Measurements from ENCODE around the gene NKAIN2.

The NKAIN2 gene

GRCh38 chr6:124487623-124488431 lies 684.2 kb downstream of the NKAIN2 start:
- no peak overlapping the region for H2BK12ac ChIP-seq (ENCODE audit: low read length)
- no peak overlapping the region for H4K8ac ChIP-seq (ENCODE audit: low read depth, low read length)
- no peaks in the 10 kb centered on the region for H3K27me3 ChIP-seq (ENCODE audit: control insufficient read depth in 3 of 3, insufficient read depth in 3 of 3, low read depth in 1 of 3, low read length in 3 of 3)
- no peak overlapping the region for H3K4ac ChIP-seq (ENCODE audit: low read length)
- H2BK5ac ChIP-seq (ENCODE audit: low read length) = no peak overlapping the region
- H3K18ac ChIP-seq (ENCODE audit: low read length) = no peak overlapping the region
- no CpG with 5 or more reads among the region's 4 CpGs for WGBS, 2 donors (ENCODE audit: extremely low coverage in 2 of 2, insufficient read length in 2 of 2, insufficient replicate concordance in 1 of 2)
- H3K79me1 ChIP-seq (ENCODE audit: low read depth, low read length) = no peaks in the 10 kb centered on the region
- H2BK15ac ChIP-seq (ENCODE audit: low read length) = no peak overlapping the region
- H3K14ac ChIP-seq (ENCODE audit: low read length) = no peak overlapping the region
- no peak for DNase-seq (ENCODE audit: low spot score)
- H4K91ac ChIP-seq (ENCODE audit: low read depth, low read length, poor library complexity) = no peak overlapping the region
- H3K9me3 ChIP-seq (replicated peaks in 1 of 2; ENCODE audit: control insufficient read depth in 2 of 2, insufficient read depth in 1 of 2, low read depth in 1 of 2, low read length in 2 of 2) = no peaks in the 10 kb centered on the region
- no peak overlapping the region for H3K23ac ChIP-seq (ENCODE audit: low read depth, low read length, poor library complexity)
- no peak overlapping the region for H3K4me3 ChIP-seq (ENCODE audit: low read length in 2 of 2)
- H3K36me3 ChIP-seq (replicated peaks in 1 of 2; ENCODE audit: control insufficient read depth in 2 of 2, insufficient read depth in 2 of 2, low read length in 2 of 2) = no peaks in the 10 kb centered on the region
- H3K4me1 ChIP-seq (ENCODE audit: control insufficient read depth in 2 of 2, insufficient read depth in 1 of 2, low read depth in 1 of 2, low read length in 2 of 2) = no peaks in the 10 kb centered on the region
- no peak overlapping the region for H3K4me2 ChIP-seq (ENCODE audit: insufficient read depth, low read length, poor library complexity, severe bottlenecking)
- no peak overlapping the region for H3K27ac ChIP-seq (replicated peaks; ENCODE audit: low read length)
- no peak overlapping the region for H3K9ac ChIP-seq (ENCODE audit: low read depth, low read length, poor library complexity)
- no peak overlapping the region for H2AK5ac ChIP-seq (ENCODE audit: low read depth, low read length)
- no peak overlapping the region for H2BK120ac ChIP-seq (ENCODE audit: low read depth, low read length)
- H2AFZ ChIP-seq (ENCODE audit: low read length) = no peak overlapping the region

GRCh38 chr6:124490122-124490521 lies 686.5 kb downstream of the NKAIN2 start:
- no peaks in the 10 kb centered on the region for H3K27me3 ChIP-seq (ENCODE audit: control insufficient read depth in 3 of 3, insufficient read depth in 3 of 3, low read depth in 1 of 3, low read length in 3 of 3)
- no peak overlapping the region for H2BK5ac ChIP-seq (ENCODE audit: low read length)
- H2BK15ac ChIP-seq (ENCODE audit: low read length) = no peak overlapping the region
- no peak overlapping the region for H3K4ac ChIP-seq (ENCODE audit: low read length)
- no peak overlapping the region for H3K4me2 ChIP-seq (ENCODE audit: insufficient read depth, low read length, poor library complexity, severe bottlenecking)
- no peak overlapping the region for H3K4me3 ChIP-seq (ENCODE audit: low read length in 2 of 2)
- no peak overlapping the region for H3K27ac ChIP-seq (replicated peaks; ENCODE audit: low read length)
- no peak overlapping the region for H2AFZ ChIP-seq (ENCODE audit: low read length)
- no peak overlapping the region for H2BK12ac ChIP-seq (ENCODE audit: low read length)
- H4K8ac ChIP-seq (ENCODE audit: low read depth, low read length) = no peak overlapping the region
- no peaks in the 10 kb centered on the region for H3K36me3 ChIP-seq (replicated peaks in 1 of 2; ENCODE audit: control insufficient read depth in 2 of 2, insufficient read depth in 2 of 2, low read length in 2 of 2)
- H3K4me1 ChIP-seq (ENCODE audit: control insufficient read depth in 2 of 2, insufficient read depth in 1 of 2, low read depth in 1 of 2, low read length in 2 of 2) = peaks cover 0 to 1% of the 10 kb centered on the region in 2 donors
- no peak overlapping the region for H3K14ac ChIP-seq (ENCODE audit: low read length)
- no peak overlapping the region for H3K23ac ChIP-seq (ENCODE audit: low read depth, low read length, poor library complexity)
- no peak overlapping the region for H3K9ac ChIP-seq (ENCODE audit: low read depth, low read length, poor library complexity)
- no peak overlapping the region for H2BK120ac ChIP-seq (ENCODE audit: low read depth, low read length)
- no peak for DNase-seq (ENCODE audit: low spot score)
- no peak overlapping the region for H2AK5ac ChIP-seq (ENCODE audit: low read depth, low read length)
- no peaks in the 10 kb centered on the region for H3K79me1 ChIP-seq (ENCODE audit: low read depth, low read length)
- H4K91ac ChIP-seq (ENCODE audit: low read depth, low read length, poor library complexity) = no peak overlapping the region
- H3K9me3 ChIP-seq (replicated peaks in 1 of 2; ENCODE audit: control insufficient read depth in 2 of 2, insufficient read depth in 1 of 2, low read depth in 1 of 2, low read length in 2 of 2) = no peaks in the 10 kb centered on the region
- H3K18ac ChIP-seq (ENCODE audit: low read length) = no peak overlapping the region
- WGBS, 2 donors (ENCODE audit: extremely low coverage in 2 of 2, insufficient read length in 2 of 2, insufficient replicate concordance in 1 of 2) = no CpG with 5 or more reads among the region's 1 CpG

- WGBS, 2 donors (ENCODE audit: extremely low coverage in 2 of 2, insufficient read length in 2 of 2, insufficient replicate concordance in 1 of 2) = no CpG with 5 or more reads among the region's 1 CpG
- H2AFZ ChIP-seq (ENCODE audit: low read length) = no peak overlapping the region
- H3K36me3 ChIP-seq (replicated peaks in 1 of 2; ENCODE audit: control insufficient read depth in 2 of 2, insufficient read depth in 2 of 2, low read length in 2 of 2) = no peaks in the 10 kb centered on the region
Observed at GRCh38 chr6:124493259-124493658, 689.6 kb downstream of the NKAIN2 start.

GRCh38 chr6:124494956-124495664 lies 691.4 kb downstream of the NKAIN2 start:
- no peak overlapping the region for H2AFZ ChIP-seq (ENCODE audit: low read length)
- H3K4ac ChIP-seq (ENCODE audit: low read length) = no peak overlapping the region
- no peaks in the 10 kb centered on the region for H3K9me3 ChIP-seq (replicated peaks in 1 of 2; ENCODE audit: control insufficient read depth in 2 of 2, insufficient read depth in 1 of 2, low read depth in 1 of 2, low read length in 2 of 2)
- DNase-seq (ENCODE audit: low spot score) = no peak
- no peak overlapping the region for H4K8ac ChIP-seq (ENCODE audit: low read depth, low read length)
- H4K91ac ChIP-seq (ENCODE audit: low read depth, low read length, poor library complexity) = no peak overlapping the region
- H2BK12ac ChIP-seq (ENCODE audit: low read length) = no peak overlapping the region
- H3K4me1 ChIP-seq (ENCODE audit: control insufficient read depth in 2 of 2, insufficient read depth in 1 of 2, low read depth in 1 of 2, low read length in 2 of 2) = peaks cover 0 to 1% of the 10 kb centered on the region in 2 donors
- no peak overlapping the region for H3K4me2 ChIP-seq (ENCODE audit: insufficient read depth, low read length, poor library complexity, severe bottlenecking)
- no peak overlapping the region for H2BK120ac ChIP-seq (ENCODE audit: low read depth, low read length)
- H3K14ac ChIP-seq (ENCODE audit: low read length) = no peak overlapping the region
- no peaks in the 10 kb centered on the region for H3K27me3 ChIP-seq (ENCODE audit: control insufficient read depth in 3 of 3, insufficient read depth in 3 of 3, low read depth in 1 of 3, low read length in 3 of 3)
- H3K79me1 ChIP-seq (ENCODE audit: low read depth, low read length) = no peaks in the 10 kb centered on the region
- no peak overlapping the region for H3K27ac ChIP-seq (replicated peaks; ENCODE audit: low read length)
- no peak overlapping the region for H2AK5ac ChIP-seq (ENCODE audit: low read depth, low read length)
- H3K4me3 ChIP-seq (ENCODE audit: low read length in 2 of 2) = no peak overlapping the region
- WGBS, 2 donors (ENCODE audit: extremely low coverage in 2 of 2, insufficient read length in 2 of 2, insufficient replicate concordance in 1 of 2) = no CpG with 5 or more reads among the region's 2 CpGs
- H3K36me3 ChIP-seq (replicated peaks in 1 of 2; ENCODE audit: control insufficient read depth in 2 of 2, insufficient read depth in 2 of 2, low read length in 2 of 2) = no peaks in the 10 kb centered on the region
- no peak overlapping the region for H3K18ac ChIP-seq (ENCODE audit: low read length)
- H2BK15ac ChIP-seq (ENCODE audit: low read length) = no peak overlapping the region
- no peak overlapping the region for H2BK5ac ChIP-seq (ENCODE audit: low read length)
- H3K23ac ChIP-seq (ENCODE audit: low read depth, low read length, poor library complexity) = no peak overlapping the region
- H3K9ac ChIP-seq (ENCODE audit: low read depth, low read length, poor library complexity) = no peak overlapping the region

More at GRCh38 chr6:124493259-124493658, 689.6 kb downstream of the NKAIN2 start:
- Histone ChIP-seq H3K79me1 (ENCODE audit: low read depth, low read length) (no peaks in the 10 kb centered on the region), H3K23ac (ENCODE audit: low read depth, low read length, poor library complexity) (no peak overlapping the region), H2AK5ac (ENCODE audit: low read depth, low read length) (no peak overlapping the region), H3K4me1 (ENCODE audit: control insufficient read depth in 2 of 2, insufficient read depth in 1 of 2, low read depth in 1 of 2, low read length in 2 of 2) (peaks cover 0 to 1% of the 10 kb centered on the region in 2 donors), H3K9ac (ENCODE audit: low read depth, low read length, poor library complexity) (no peak overlapping the region), H3K9me3 (replicated peaks in 1 of 2; ENCODE audit: control insufficient read depth in 2 of 2, insufficient read depth in 1 of 2, low read depth in 1 of 2, low read length in 2 of 2) (no peaks in the 10 kb centered on the region), H3K27me3 (ENCODE audit: control insufficient read depth in 3 of 3, insufficient read depth in 3 of 3, low read depth in 1 of 3, low read length in 3 of 3) (no peaks in the 10 kb centered on the region), H2BK15ac (ENCODE audit: low read length) (no peak overlapping the region), H2BK5ac (ENCODE audit: low read length) (no peak overlapping the region), H3K27ac (replicated peaks; ENCODE audit: low read length) (no peak overlapping the region), H4K8ac (ENCODE audit: low read depth, low read length) (no peak overlapping the region), H4K91ac (ENCODE audit: low read depth, low read length, poor library complexity) (no peak overlapping the region), H2BK12ac (ENCODE audit: low read length) (no peak overlapping the region), H3K4ac (ENCODE audit: low read length) (no peak overlapping the region), H3K4me2 (ENCODE audit: insufficient read depth, low read length, poor library complexity, severe bottlenecking) (no peak overlapping the region), H3K14ac (ENCODE audit: low read length) (no peak overlapping the region), H3K4me3 (ENCODE audit: low read length in 2 of 2) (no peak overlapping the region), H2BK120ac (ENCODE audit: low read depth, low read length) (no peak overlapping the region), H3K18ac (ENCODE audit: low read length) (no peak overlapping the region)
- no peak for DNase-seq (ENCODE audit: low spot score)
